ENCODE data around the gene PPFIBP1.

The PPFIBP1 gene

DNA sequence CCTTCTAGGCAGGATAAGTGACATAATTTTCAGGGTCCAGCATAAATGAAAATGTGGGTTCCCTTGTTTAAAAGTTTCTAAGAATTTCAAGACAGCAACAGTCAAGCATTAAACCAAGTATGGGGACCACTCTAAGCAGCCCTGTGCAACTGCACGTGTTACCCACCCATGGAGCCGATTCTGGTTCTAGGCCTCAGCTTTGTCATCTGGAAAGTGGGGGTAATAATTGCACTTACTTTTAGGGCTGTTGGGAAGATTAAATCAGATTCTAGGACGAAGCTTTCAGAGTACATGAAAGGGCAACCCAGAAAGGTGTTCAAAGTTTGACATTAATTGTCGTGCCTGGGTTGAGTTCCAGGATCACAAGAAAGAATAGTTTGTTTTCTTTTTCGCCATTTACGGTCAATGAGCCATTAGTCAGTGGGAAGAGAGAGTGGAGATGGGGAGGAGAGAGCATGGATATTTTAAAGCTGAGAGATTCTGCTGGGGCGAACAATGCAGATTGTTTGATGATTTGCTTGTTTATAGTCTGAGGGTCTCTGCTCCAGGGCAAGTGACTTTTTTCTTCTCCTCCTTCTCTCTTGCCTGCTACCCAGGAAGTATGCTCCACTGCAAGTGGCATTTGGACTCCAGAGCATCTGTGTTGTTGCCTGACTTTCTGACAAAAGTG, 10.7 kb upstream of the PPFIBP1 start:
- DNase-seq: no peak

- no peak for DNase-seq
Measured at GRCh38 chr12:27515671-27516070, 8.3 kb upstream of the PPFIBP1 start.

DNA sequence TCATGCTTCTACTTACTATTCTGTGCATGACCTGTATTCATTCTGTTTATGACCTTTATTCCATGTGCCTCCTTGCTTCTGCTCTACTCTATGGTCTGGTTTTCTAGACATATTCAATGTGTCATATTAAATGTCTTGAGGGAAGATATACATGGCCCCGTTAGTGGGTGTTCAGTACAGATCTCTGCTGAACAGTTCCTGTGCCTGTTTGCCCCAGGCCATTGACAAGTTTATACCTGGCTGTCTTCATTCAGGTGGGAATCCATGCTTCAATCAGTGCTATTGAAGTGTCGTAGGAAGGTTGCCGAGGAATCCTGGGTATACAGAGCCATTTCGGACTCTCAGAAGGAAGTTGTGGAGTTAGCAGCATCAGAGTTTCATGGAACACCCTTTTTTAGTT, 7.4 kb upstream of the PPFIBP1 start:
- no peak for DNase-seq

- peak; percentile 42 for DNase-seq
Measured at GRCh38 chr12:27517546-27517945, 6.5 kb upstream of the PPFIBP1 start.

DNA sequence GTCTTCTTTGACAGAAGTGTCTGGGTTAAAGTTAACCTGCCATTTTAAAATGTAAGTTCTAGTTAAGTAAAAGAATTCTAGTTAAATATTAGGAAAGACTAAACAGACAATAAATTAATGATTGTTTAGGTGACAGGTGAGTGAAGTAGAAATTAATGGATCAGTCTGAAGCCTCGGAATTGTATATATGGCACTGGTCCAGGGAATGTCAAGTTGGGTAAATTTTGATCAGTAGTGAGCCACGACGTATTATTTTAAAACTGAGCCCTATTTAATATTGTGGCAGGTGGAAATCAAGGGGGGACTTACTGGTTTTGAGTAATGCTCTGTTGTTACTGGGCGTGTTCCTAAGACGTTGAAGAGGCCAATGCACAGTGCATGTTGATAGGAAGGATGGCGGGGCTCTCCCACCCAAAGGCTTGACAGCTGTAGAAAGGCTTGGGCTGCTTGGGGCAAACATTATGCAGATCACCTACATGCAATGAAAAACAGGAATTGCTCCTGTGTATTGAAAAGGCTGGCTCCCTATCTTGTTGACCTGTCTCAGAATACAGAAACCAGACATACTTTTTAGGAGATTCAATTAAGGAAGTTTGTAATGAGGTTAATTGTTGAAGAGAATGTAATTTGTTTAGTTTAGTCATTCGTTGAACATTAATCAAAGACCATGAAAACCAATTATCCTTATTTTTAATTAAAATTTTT, 5.9 kb upstream of the PPFIBP1 start:
- DNase-seq: no peak

DNA sequence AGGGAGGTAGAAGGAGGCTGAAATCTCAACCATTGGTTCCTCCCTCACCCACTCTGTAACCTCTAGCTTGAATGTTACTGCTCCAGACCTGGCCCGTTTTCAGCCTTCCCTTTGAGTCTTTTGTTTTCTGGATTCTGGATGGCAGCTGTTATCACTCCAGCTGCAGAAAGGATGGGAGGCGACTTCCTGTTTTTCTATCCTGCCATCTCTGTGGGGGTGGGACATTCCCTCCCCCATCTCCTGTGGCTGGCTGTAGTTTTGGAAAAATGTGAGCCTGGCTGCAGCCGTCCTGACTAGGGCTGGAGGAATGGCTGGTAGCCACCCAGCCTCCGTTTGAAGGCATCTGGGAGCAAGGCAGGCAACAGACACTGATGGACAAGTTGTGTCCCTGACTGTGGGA, 2.9 kb upstream of the PPFIBP1 start:
- peak; percentile 76 for DNase-seq

DNA sequence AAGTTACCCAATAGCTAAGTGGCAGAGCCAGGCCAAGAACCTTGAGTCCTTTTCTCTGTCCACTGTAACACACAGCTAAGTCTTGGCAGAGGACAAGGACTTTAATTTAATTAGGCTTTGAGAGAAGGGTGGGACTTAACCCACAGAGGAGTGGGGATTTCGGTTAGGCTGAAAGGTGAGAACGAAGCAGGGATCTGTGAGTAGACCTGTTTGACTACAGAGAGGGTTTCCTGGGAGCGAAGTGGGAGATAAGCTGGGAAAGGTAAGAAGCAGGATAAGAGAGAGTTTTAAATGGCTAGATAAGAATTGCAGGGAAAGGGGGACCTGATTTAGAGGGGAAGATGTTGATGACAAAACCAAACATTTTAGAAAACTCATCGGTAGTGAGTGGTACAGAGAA, 2.0 kb upstream of the PPFIBP1 start:
- no peak for DNase-seq

DNA sequence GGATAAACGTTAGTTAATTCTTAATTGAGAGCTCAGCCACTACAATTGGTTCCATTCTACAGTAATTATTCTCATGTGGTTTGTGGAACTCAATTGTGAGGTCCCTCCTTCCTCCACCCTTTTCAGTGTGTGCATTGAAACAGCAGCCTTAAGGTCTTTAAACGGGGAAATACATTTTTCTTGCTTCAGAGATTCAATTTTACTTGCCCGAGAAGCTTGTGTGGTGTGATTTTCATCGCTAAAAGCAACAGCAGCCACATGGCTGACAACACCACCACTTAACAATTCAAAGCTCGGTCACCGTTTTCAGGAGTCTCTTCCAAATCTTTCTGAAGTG, 733 bp upstream of the PPFIBP1 start:
- DNase-seq: no peak

GRCh38 chr12:27524494-27524835, 459 bp downstream of the PPFIBP1 start:
- no peak for DNase-seq

GRCh38 chr12:27524839-27525753, 1.1 kb downstream of the PPFIBP1 start:
- DNase-seq: peak; percentile 86

DNA sequence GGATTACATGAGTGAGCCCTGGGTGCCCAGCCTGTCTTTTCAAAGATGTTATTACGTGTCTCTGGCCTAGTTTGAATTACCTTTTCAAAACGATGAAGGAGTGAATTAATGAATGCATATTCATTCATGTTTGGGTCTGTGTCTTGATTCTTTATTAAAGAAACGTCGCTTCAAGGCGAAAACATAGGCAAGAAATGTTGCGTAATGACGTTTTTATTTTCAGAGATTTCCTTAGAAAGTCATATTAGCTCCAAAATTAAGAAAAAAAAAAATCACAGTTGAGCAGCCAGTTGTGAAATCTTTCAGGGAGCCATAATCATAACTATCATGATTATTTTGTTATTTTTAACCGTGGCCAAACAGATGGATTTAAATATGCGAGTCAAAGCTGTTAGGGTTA, 3.5 kb downstream of the PPFIBP1 start:
- DNase-seq: no peak

DNA sequence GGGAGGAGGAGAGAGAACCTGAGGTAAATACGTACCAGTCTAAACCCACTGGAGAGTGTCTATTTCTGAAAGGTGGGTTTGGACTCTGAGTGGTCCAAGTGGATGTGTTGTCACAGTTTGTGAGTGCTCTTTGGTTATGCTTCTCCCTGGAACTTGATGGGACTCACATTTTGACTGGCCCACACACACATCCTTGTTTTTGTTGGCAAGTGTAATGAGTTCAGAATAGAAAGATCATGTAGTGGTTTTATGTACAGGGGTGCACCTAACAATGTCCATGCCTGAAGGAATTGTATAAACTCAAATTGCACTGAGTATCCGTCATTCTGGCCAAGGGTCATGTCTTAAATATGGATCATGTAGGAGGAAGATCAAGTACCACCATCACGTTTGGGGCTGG, 4.8 kb downstream of the PPFIBP1 start:
- DNase-seq: no peak

DNA sequence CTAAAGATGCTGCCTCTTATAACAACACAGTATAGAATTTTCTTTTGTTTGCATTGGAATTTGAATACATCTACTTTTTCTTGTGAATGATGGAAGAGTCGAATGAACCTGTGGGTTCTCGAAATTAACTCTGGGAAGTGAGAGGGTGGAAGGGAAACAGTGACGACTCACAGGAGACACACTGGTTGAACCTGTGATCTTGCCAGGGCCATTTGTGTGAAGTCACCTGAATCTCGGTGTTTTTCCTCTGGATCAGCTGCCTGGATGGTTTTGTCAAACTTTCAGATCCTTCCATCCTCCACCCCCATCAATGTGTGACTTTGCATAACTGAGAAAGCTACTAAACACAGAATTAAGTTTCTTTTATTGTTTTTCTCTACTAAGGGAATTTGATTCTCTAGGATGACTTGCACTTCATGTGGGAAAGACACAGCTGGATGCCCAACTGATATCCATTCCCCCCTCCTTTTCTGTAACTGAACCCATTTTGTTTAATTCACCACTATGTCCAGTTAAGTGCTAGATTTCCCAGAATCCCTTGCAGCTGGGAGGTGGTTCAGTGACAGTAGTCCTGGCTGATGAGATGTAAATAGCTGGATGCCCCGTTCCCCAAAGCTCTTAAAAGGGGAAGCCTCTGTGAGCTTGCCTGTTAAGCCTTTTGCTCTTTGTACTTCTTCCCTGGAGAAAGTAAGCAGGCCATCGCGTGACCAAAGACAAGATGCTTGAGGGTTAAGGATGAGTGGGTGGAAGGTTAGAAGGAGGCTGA, 6.3 kb downstream of the PPFIBP1 start:
- DNase-seq: no peak

DNA sequence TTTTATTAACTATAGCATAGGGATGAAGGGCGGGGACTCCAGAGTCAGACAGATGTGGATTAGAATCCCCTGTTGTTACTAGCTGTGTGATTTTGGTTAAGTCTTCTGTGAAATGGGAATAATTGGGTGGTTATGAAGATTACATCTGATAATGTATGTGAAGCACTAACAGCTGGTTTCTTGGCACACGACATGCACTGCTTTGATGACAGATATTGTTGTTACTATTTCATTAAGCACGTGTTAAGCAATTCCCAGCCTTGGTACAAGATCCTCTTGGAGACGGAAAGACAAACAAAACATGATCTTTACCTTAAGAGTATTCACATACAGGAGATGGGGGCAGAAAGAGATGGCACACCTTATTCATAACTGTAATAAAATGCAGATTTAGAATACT, 7.9 kb downstream of the PPFIBP1 start:
- no peak for DNase-seq

DNA sequence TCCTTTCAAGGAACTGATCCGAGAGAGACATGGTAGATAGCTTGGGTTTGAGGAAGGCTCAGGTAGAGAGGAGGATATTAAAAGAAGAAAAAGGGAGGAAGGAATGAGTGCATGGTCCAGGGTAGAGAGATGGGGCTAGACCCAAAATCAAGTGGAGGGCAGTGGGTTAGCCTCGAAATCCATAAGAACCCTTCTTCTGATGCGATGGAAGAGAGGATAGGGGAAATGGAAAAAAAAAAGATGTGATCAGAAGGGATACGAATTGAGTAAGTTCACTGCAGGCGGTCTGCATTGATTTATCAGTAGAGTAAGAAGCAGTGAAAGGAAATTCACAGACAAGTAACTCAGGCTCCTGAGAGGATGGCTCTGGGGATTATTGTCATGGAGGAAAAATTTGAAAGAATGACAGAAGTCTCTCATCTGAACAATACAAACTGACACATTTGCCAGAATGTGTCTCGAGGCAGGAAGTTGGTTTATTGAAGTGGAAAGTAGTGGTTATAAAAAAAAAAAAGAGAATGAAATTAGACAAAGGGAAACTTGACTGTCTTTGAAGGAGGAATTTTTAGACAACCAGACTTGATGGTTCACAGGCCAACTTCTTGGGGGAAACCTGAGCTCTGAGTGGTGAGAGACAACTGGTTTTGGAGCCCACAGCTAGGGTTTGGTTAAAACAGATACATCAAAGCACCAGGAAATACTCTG, 10.2 kb downstream of the PPFIBP1 start:
- no peak for DNase-seq

DNA sequence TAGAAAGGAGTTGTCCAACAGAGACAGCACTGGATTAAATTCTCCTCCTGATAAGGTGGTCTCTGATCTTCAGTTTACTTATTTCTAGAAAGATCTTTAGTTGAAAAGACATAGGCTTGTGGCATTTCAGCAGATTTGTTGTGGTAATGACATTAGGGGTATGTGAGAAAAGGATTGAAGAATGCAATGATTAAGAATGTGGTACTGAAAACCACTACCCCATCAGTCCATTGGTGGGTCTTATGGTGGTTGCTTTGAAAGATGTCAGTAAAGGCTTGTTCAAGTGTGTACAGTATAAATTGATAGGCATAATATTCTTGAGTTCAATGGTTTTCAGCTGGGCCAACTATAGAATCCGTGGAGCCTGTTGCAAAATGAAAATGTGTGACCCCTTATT, 10.8 kb downstream of the PPFIBP1 start:
- DNase-seq: no peak

DNA sequence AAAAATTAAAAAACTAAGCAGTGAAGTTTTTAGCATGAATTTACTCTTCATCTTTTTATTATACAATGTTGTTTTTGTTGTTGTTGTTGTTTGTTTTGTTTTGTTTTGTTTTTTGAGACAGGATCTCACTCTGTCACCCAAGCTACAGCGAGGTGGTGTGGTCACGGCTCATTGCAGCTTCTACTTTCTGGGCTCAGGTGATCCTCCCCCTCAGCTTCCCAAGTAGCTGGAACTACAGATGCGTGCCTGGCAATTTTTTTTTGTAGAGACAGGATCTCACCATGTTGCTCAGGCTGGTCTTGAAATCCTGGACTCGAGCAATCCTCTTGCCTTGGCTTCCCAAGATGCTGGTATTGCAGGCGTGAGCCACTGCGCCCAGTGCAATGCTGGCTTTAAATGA, 11.3 kb downstream of the PPFIBP1 start:
- DNase-seq: no peak

DNA sequence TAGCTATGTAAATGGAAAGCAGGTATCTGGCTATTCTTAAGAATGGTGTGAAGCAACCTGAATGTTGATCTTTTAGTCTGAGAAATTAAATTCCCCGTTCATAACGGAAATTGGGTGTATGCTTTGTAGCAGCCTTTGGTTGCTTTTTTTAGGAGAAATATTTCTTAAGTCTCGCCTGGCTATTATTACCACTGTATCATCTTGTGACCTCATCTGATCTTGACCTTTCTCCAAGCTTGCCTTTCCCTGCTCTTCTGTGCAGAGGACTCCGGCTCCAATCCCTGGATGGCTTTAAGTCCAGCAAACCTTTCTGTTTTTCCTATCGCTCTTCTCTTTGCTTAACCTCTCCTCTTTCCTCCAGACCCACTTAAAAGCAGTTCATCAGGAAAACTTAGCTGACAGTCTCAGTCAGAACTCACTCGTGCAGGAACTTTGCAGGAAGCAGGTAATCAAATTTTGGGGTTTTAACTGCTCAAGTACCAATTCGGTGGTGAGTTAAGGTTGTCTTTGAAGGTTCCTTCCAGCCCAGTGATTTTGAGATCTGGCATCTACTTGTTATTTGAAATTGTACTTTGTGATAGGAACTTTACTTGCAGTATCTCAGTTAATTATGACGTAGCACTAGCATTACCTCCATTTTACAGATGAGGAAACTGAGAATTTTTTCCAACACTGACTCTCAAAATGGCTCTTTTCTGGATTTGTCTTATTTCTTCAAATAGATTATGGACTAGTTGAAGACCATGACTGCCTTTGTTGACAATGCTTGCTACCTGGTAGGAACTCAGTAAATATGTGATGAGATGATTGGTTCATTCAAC, 14.1 kb downstream of the PPFIBP1 start:
- DNase-seq: no peak

- peak; percentile 43 for DNase-seq
Measured at GRCh38 chr12:27539191-27539631, 15.2 kb downstream of the PPFIBP1 start.

DNA sequence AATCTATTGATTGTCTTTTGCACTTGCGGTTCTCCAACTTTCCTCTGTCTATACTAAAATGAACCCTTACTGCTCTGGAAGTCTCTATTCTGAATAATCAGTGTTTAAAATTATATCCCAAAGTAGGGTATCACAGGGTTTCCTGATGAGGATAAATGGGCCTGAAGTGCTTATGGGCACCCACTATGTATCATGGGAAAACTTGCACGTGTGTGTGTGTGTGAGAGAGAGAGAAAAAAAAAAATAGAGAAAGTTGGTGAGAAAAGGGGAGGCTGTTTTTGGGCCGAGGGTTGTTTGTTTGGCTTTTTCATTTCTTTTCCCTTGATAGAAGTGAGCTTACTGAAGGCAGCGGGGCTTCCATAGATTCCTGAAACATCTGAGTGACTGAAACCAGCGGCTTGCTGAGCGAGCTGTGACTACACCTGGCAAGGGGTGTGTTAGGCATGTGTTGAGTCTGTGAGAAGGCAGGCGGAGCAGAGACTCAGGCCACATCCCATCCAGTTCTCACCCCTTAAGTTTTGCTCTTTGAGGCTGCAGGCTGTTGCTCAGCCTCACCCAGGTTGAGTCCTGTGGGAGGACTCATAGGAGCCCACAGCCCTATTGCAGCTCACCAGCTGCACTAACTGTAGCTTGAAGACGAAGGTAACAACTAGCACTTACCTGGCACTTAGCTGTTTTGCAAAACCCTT, 17.2 kb downstream of the PPFIBP1 start:
- no peak for DNase-seq

DNA sequence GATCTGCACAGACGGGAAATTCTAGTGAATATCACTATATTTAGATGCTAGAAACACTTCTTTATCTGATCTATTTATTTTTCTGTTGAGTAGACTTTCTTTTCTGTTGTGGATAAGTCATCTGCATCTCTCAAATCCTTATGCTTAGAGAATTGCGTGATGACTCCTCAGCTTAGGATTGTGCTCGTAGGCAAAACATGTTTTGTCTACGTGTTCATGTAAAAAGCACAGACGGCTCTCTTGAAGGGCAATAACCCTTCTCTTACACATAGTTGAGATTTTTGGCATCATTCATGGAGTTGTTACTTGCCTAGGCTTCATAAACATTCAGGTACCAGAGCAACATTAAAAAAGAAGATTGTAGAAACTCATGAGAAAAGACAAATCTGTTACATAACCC, 18.6 kb downstream of the PPFIBP1 start:
- peak; percentile 94 for DNase-seq
